Epidermal melanocyte (primary cell): ENCODE results near the gene ZFR2.
"Not testable (repeated sequence)": the region's sequence is repeated elsewhere in the genome, so short reads cannot be mapped to it uniquely, and the experiment has no call there.

Source experiments
- DNase-seq: peaks from one replicate; pipeline ENCODE4 v3.0.0; 2011; ENCODE audit warnings: low spot score; ENCODE audit not compliant: insufficient read length

The ZFR2 gene

DNA sequence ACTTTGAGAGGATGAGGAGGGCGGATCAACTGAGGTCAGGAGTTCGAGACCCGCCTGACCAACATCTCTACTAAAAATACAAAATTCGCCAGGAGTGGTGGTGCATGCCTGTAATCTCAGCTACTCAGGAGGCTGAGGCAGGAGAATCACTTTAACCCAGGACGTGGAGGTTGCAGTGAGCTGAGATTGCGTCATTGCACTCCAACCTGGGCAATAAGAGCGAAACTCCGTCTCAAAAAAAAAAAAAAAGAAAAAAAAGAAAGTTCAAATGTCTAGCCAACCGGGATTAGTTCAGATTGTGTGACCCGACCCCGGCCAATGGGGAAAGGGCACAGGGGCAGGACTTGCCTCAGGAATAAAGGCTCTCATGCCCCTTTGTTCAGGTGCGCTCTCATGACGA is 5.9 kb upstream of the ZFR2 start:
- not testable (repeated sequence) for DNase-seq

DNA sequence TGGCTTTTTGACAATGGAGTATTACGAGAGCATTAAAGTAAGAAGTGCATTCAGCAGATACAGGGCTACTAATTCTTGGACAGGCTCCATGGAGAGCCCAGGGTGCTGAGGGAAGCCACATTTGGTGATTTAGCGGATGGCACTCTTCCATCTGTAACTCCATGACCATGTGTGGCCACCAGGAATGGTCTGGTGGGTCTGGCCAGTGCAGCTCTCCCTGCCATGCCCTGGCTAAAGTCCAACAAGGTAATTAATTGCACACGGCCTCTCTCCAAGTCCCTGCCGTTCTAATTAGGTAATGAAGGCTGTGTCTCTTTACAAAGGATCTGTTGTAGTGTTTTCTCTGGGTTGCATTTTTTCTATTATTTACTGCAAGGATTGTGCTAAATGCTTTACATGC is 4.3 kb upstream of the ZFR2 start:
- peak; percentile 13 for DNase-seq

DNA sequence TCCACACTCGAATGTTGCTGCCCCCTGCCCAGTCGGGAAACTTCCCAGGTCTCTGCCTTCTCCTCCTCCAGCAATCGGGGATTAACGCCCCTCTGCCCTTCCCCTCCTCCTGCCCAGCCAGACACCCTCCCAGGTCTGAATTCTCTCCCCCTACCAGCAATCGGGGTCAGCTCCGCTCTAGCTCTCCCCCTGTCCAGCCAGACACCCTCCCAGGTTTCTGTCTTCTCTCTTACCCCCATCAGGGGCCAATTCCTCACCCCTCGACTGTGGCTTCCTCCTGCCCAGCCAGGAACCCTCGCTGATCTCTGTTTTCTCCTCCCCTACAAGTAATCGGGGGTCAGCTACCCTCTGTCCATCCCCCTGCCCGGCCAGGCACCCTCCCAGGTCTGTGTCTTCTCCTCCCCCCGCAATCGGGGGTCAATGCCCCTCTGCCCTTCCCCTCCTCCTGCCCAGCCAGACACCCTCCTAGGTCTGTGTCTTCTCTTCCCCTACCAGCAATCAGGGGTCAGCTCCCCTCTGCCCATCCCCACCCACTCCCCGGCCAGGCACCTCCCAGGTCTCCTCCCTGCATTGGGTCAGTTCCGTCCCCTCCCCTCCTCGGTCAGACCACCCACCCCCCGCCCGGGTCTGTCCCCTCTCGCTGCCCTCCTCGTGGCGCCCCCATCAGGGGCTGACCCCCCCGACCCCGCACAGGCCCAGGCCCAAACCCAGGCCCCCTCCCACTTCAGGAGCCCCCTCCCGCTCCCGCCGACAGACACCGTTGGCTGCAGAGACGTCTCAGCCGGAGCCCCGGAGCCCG is 668 bp downstream of the ZFR2 start:
- peak; percentile 4 for DNase-seq

DNA sequence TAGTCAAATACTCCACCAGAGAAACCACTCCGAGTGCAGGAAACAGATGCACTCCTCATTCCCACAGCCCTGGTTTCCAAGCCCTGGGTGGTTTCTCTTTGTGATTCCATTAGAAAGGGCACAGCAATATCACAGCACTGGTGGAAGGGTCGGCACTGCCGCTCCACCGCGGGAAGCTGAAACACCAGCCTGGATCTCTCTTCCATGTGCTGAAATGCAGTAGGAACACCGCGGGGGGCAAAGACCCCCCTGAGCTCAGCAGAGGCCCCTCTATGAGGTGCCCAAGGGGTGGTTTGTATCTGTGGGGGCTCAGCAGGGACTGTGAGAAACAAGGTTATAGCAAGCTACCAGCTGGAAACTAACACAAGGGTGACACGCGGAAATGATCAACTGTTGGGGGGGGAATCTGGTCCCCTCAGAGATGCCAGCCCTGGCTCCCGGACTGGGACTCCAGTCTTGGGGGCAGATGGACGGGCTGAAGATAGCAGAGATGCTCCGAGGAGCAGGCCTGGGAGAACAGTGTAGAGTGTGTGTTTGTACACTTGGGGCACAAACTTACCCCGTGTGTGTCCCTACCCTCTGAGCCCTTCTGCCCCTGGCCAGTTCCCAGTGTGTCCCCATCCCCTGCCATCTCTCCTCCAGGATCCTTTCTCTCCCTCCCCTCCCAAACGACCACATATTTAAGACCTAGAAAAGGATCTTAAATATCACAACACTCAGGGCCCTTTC is 1.8 kb downstream of the ZFR2 start:
- DNase-seq, result peak; percentile 13

DNA sequence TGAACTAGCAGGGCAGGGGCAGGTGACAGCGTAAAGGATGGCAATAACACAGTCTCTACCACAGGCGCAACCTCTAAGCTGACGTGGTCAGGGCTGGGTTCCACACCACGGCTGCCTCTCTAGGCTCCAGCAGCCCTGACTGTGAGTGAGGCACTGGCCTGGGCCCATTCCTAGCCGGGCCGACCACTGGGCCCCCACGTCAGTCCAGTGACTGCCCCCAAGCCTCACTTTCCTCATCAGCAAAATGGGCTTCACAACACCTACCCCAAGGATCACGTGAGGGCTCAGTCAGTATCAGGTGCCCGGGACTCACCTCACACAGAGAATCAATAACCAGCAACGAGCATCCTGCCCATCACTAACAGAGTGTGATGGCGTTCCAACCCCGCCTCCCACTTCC is 5.2 kb downstream of the ZFR2 start:
- peak; percentile 4 for DNase-seq

DNA sequence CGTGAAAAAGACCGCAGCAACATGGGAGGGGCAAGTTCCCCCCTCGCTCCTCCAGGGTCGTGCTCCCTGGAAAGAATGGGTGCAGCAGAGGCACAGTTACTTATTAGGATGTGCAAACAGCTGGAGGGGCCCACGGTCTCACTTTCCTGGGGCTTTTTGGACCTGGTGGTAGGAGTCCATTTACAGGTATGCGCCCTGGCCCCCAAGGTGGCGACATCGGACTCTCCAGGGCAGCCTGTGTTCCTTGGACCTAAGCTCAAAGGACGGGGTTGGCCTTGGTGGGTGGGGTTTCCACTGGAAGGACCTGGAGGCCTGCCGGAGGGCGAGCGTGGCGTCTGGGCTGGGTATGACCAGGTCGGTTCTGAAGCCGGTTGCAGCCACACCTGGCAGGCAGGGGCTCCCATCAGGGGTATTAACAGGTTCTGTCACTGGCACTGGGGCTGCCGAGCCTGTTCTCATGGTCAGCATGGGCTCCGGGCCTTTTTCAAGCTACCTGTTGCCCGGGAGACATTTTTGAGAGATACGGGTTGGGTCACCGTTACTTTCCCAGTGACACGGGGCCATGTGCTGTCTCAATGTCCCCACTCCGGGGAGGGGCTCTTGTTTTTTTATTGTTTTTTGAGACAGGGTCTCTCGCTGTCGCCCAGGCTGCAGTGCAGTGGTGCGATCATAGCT is 5.9 kb downstream of the ZFR2 start:
- peak; percentile 4 for DNase-seq

DNA sequence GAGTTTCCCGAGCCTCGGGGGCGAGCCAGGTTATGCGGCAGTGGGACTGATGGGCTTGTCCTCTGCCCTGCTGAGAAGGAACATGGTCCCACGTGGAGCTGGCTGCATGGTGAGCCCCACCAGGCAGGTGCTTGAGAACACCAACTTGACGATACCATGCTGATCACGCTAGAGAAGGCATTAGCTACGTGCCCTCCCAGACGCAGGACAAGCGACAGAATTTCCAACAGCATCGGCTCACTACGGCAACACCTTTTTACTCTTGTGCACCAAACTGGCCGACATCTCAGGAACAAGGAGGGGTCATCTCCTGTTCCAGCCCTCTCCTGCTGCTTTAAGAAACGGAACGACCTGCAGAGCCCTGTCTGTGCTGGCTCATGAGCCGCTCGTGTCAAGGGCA is 8.3 kb downstream of the ZFR2 start:
- DNase-seq, result no peak

DNA sequence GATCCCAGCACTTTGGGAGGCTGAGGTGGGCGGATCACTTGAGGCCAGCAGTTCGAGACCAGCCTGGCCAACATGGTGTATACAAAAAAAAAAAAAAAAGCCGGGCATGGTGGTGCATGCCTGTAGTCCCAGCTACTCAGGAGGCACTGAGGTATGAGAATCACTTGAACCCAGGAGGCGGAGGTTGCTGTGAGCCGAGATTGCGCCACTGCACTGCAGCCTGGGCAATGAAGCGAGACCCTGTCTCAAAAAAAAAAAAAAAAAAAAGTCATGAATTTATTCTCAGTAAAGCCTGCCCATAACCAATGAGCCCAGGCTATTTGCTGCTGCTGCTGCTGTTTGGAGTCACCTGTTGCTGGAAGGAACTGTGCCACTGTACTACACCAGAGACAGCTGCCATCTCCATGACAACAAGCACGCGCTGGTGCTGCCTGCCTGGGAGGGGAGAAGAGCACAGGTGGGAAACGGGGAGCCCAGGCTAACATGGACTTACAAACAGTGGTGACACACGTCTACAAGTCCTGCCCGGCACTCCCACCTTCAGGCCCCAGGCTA is 11.3 kb downstream of the ZFR2 start:
- no peak for DNase-seq

DNA sequence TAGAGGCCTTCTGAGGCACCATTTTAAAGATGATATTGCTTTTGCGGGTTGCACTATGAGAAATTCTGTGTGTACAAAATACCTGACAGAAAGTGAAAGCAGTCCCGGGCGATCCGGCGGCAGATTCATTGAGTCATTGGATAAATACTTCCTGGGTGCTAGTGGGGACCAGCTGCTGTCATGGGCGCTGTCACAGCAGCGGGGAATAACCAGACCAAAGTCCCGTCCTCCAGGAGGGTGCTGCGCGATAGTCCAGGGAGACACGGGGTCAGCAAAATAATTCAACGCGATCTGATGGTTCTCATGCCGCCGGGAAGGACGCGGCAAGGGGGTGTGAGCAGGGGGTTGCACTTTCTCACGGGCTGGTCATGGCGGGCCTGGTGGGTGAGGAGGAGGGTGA is 13.5 kb downstream of the ZFR2 start:
- no peak for DNase-seq

DNA sequence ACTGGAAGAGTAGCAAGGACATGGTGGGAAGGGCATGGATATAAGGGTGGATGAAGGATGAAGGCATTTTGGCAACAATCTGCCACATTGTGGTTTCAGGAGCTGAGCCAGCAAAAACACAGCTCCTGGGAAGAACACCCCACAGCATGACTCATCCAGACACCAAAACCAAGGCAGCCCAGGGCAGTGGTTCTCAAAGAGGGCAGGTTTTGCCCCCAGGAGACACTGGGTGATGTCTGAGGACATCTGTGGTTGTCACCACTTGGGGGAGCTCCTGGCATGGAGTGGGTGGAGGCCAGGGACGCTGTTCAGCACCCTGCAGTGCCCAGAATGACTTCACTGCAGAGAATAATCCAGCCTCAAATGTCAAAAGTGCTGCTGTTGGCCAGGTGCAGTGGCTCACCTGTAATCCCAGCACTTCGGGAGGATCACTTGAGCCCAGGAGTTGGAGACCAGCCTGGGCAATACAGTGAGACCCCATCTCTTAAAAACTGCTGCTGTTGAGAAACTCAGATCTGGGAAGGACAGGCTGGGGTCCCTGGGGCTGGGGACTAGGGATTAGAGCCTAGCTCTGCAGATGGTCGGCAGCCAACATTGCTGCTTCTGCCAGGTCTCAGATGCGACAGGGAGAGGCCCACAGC is 16.1 kb downstream of the ZFR2 start:
- DNase-seq, result peak; percentile 39

DNA sequence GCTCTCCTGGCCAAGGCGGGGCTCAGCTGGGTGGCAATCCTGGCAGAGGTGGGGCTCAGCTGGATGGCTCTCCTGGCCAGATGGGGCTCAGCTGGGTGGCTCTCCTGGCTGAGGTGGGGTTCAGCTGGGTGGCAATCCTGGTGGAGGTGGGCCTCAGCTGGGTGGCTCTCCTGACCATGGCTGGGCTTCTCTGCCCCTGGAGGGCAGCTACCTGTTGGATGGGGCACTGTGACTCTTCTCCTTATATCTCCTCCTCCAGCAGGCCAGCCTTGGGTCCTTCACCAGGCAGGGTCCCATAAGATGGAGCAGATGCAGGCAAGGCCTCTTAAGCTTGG is 16.7 kb downstream of the ZFR2 start:
- no peak for DNase-seq

DNA sequence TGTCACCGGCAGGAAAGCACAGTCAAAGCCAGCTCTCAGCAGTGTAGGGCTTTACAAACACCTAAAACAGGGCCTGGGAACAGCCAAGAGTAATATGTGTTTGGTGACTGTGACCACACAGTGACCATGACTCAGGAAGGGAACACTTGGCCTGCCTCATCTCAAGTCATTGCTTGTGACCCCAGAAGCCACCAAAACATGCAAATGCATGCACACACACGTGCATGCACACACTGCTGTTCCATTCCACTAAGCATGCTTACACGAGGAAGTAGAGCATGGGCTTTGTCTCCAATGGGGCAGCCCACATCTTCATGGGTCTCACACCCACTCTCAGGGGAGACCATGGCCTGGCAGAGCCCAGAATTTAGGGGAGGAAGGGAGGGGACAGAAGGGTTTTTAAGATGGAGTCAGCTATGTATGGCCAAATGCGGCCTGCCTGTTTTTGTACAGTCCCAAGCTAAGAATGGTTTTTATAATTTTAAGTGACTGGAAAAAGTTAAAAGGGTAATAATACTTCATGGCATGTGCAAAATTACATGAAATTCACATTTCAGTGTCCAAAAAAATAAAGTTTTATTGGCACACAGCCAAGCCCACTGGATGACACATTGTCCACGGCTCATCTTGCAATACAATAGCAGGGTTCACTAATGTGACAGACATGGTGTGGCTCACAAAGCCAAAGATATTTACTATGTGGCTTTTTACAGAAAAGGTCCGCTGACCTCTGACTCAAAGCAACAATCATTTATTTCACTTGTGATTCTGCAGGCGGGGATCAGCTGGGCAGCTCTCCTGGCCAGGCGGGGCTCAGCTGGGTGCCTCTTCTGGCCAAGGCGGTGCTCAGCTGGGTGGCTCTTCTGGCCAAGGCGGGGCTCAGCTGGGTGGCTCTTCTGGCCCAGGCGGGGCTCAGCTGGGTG is 17.3 kb downstream of the ZFR2 start:
- no peak for DNase-seq

DNA sequence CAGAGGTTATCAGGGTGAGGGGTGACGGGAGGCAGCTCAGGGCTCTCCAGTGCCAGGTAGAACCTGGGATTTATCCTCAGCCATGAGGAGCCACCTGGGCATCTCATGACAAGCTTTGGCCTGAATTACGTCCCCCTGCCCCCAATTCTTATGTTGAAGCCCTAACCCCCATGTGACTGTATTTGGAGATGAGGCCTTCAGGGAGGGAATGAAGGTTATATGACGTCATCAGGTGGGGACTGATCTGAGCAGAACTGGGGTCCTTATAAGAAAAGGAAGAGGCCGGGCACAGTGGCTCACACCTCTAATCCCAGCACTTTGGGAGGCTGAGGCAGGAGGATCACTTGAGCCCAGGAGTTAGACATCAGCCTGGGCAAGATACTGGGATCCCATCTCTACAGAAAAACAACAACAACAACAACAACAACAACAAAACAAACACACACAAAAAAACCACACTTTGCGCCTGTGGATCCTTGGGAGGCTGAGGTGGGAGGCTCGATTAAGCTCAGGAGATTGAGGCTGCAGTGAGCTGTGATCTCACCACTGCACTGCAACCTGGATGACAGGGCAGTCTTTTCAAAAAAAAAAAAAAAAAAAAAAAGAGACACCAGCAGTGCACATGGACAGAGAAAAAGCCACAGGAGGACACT is 18.4 kb downstream of the ZFR2 start:
- no peak for DNase-seq

DNA sequence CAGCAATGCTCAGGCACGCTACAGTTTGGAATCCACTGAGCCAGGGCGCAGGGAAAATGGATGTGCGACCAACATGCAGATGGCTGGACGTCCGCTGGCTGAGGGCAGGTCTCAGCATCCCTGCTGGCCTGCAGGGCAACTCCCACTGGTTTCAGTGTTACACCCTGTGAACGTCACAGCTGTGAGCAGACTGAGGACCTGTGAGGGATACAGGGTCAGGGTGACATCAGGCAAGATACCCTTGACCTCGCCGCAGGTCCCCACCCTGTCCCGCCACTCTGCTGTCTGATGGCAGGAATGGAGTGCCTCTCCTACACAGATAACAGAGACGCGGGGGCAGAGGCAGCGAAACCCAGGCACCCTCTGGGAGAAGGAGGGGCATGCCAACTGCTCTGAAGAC is 19.1 kb downstream of the ZFR2 start:
- DNase-seq, result no peak

DNA sequence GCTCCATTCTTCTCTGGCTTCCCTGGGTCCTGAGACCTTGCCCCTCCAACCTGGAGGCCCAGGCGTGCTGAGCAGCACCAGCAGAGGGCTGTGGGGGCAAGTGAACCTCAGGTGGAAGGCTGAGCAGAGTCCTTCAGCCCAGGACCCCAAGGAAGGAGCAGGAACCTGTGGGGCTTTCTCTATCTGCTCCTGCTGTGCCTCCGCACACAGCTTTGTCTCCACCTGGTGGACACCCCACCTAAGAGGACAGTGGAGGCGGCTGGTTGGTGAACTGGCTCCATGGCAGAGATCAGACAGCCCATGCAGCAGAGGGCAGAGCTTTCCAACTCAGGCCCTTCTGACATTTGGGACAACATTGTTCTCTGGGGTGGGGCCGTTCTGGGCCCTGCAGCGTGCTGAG is 19.7 kb downstream of the ZFR2 start:
- DNase-seq, result no peak

DNA sequence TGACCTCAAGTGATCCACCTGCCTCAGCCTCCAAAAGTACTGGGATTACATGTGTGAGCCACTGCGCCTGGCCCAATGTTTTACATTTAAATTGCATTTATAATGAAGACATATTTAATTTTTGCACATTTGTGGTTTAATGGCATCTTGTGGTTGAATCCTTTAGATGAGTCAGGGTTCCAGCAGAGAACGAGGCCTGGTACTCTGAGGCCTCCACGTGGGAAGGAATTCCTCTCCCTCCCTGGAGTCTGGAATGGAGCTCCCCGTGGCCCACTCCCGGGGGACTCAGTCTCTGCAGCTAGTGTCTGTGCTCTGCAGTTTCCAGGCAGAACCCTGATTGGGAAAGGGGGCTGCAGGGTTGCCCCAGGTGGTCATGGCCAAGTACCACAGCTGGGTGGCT is 24.2 kb downstream of the ZFR2 start:
- no peak for DNase-seq

DNA sequence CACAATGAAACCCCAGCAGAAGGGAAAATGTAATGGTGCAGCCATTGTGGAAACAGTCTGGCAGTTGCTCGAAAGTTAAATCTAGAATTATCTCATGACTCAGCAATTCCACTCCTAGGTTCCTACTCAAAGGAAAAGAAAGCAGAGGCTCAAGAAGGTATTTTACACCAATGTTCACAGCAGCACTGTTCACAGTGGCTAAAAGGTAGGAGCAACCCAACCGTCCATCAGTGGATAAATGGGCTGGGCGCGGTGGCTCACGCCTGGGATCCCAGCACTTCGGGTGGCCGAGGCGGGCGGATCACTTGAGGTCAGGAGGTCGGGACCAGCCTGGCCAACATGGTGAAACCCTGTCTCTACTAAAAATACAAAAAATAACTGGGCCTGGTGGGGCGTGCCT is 25.9 kb downstream of the ZFR2 start:
- no peak for DNase-seq

DNA sequence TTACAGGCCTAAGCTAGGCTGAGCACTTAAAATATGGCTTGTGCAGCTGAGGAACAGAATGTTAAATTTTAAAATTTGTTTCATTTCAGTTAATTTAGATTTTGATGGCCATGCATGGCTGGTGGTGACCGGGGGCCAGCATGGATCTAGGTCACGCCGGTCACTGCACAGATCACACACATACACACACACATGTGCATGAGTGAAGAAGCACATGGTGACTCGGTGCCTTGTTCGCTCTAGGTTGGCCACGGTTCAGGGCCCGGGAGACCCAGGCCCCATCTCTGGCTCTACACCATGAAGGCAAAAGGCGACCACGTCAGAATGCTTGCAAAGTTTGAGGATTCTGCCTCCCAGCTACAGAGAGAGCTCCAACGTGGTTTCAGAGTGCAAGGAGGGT is 28.0 kb downstream of the ZFR2 start:
- DNase-seq, result no peak

DNA sequence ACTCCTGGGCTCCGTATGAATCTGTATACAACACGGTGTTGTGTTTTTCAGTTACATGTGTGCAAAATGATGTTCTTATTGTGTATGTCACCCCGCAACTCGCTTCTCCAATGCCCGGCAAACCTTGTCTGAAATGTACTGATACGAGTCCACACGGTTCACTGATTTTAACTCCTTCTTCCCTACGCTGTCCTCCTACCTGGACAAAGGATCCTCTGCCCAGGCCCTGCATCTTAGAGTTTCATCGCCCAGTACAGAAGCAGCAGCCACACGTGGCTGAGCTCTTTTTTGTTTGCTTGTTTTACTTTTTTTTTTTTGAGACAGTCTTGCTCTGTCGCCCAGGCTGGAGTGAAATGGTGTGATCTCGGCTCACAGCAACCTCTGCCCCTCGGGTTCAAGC is 28.9 kb downstream of the ZFR2 start:
- no peak for DNase-seq

DNA sequence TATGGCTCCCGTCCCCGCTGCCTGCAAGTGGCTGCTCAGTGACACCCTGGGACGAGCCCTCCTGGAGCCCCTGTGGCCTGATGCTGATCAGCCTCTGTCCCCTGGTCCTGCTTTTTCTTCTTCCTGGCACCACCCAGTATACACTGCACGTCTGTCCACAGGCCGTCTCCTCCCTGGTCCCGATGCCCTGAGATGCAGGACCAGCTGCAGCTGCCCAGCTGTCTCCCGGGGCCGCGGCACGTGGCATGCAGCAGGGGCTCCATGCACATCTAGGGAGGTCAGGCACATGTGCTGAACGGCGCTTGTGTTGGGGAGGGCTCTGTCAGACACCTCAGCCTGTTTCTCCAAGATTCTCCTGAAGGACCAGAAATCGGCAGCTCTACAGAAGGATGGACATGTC is 30.2 kb downstream of the ZFR2 start:
- DNase-seq, result no peak
